Stimulated activated CD8-positive, alpha-beta memory T cell treated with anti-CD3 and anti-CD28 coated beads, Interleukin-12 subunit alpha, Interleukin-12 subunit beta, amount 100 ng/mL, for 24 hours (primary cell): ENCODE measurements around the gene SEMA6B.

ENCODE experiments used
- DNase-seq: peaks from one replicate; pipeline ENCODE4 v3.0.0-alpha.2; 2020; ENCODE audit errors: extremely low read depth

Gene SEMA6B

GRCh38 chr19:4493104-4493928 lies 66.2 kb downstream of the SEMA6B start:
- DNase-seq = no peak
